GM12878 (cell line): ENCODE results near the gene NEU4. TPM values are rescaled to one million over a fixed set of nuclear protein-coding genes. Genes with fewer than 3 reads are reported as not detected.

Source experiments
- ATAC-seq: fragments of 200-7000 bp; cut with Tn5 transposase; 3 replicates; pipeline ENCODE4 v1.9.1; 2020; ENCODE audit warnings: mild to moderate bottlenecking, moderate library complexity
- BruUV-seq: library from RNA; stranded (reverse); fragments of 400-500 nt; replicated peaks from 2 replicates; lab custom pipeline; 2021; lab: Mats Ljungman, UMichigan
- CTCF ChIA-PET: fragments of 300-600 bp; sonication (Branson Sonifier 250); formaldehyde crosslinking; extraction: SDS; loops from one replicate; lab custom pipeline; 2021; ENCODE audit warnings: inconsistent platforms; lab: Yijun Ruan, JAX
- POLR2A ChIA-PET: fragments of 350-600 bp; formaldehyde crosslinking; extraction: SDS; loops from one replicate; lab custom pipeline; 2021; ENCODE audit warnings: inconsistent platforms; lab: Charles Lee
- RAD21 ChIA-PET: fragments of 300-600 bp; sonication (Branson Sonifier 250); formaldehyde crosslinking; loops from one replicate; lab custom pipeline; 2023; ENCODE audit warnings: antibody characterized with exemption; ENCODE audit not compliant: unreplicated experiment; lab: Charles Lee
- SMC1A ChIA-PET: fragments of 300-600 bp; sonication (Branson Sonifier 250); formaldehyde crosslinking; loops from one replicate; lab custom pipeline; 2023; ENCODE audit not compliant: unreplicated experiment, uncharacterized antibody; lab: Charles Lee
- DNase-seq: peaks from one replicate; pipeline ENCODE4 v3.0.0-alpha.2; 2011; ENCODE audit warnings: low read depth, low spot score
- FAIRE-seq: peaks from 3 replicates; lab custom pipeline; 2011; peaks lifted over from hg19 to GRCh38; lab: Jason Lieb, UNC
- H2AFZ ChIP-seq: 2 replicates; pipeline ENCODE4 v1.6.0; 2011; ENCODE audit warnings: low read depth, low read length, control low read depth; ENCODE audit not compliant: control insufficient read depth
- H3K27ac ChIP-seq: 2 replicates; pipeline ENCODE4 v1.5.1; 2011; ENCODE audit warnings: control low read depth; ENCODE audit not compliant: control insufficient read depth, insufficient read depth
- H3K27me3 ChIP-seq, 2 experiments: replicated peaks in 1 of 2; 2 replicates each; pipeline versions ENCODE4 v1.6.0 to v1.6.1; 2011; ENCODE audit warnings: low read length in 1 of 2; ENCODE audit not compliant: control insufficient read depth in 2 of 2, insufficient read depth in 2 of 2
- H3K36me3 ChIP-seq, 2 experiments: 2 replicates each; pipeline ENCODE4 v1.5.1; 2011; ENCODE audit warnings: low read length in 1 of 2; ENCODE audit not compliant: control insufficient read depth in 2 of 2, insufficient read depth in 2 of 2
- H3K4me1 ChIP-seq: 2 replicates; pipeline ENCODE4 v1.6.1; 2011; ENCODE audit warnings: mild to moderate bottlenecking, low read length, moderate library complexity, mixed read lengths; ENCODE audit not compliant: control insufficient read depth, insufficient read depth
- H3K4me2 ChIP-seq: 2 replicates; pipeline ENCODE4 v1.6.0; 2011; ENCODE audit warnings: control low read depth; ENCODE audit not compliant: control insufficient read depth, insufficient read depth
- H3K4me3 ChIP-seq: fragments of 200-600 bp; sonication (generic); 2 replicates; pipeline ENCODE4 v1.5.1; 2016
- H3K79me2 ChIP-seq: 2 replicates; pipeline ENCODE4 v1.6.0; 2011; ENCODE audit warnings: low read length; ENCODE audit not compliant: control insufficient read depth, insufficient read depth
- H3K9ac ChIP-seq: 2 replicates; pipeline ENCODE4 v1.8.0; 2011; ENCODE audit warnings: low read length, control low read depth, mixed read lengths; ENCODE audit not compliant: control insufficient read depth, insufficient read depth
- H3K9me3 ChIP-seq: replicated peaks from 3 replicates; pipeline ENCODE4 v1.5.1; 2011; ENCODE audit warnings: mild to moderate bottlenecking, low read length; ENCODE audit not compliant: control insufficient read depth, insufficient read depth
- H4K20me1 ChIP-seq: 2 replicates; pipeline ENCODE4 v1.6.0; 2011; ENCODE audit not compliant: control insufficient read depth, insufficient read depth
- ASH2L ChIP-seq: fragments of 300-600, 200-600 bp; sonication (generic); IDR thresholded peaks from 2 replicates; pipeline ENCODE4 v1.6.1; 2017; ENCODE audit warnings: low read depth, mild to moderate bottlenecking, borderline replicate concordance
- E2F8 ChIP-seq: fragments of 450-650 bp; IDR thresholded peaks from 2 replicates; pipeline ENCODE4 v1.6.1; 2018; ENCODE audit warnings: mild to moderate bottlenecking, low read depth, moderate library complexity; ENCODE audit not compliant: partially characterized antibody
- ETV6 ChIP-seq, 2 experiments: fragments of 450-650 bp in 1 of 2; IDR thresholded peaks in 1 of 2; conservative IDR thresholded peaks in 1 of 2; 2 replicates each; pipeline ENCODE4 v1.6.1; 2014; ENCODE audit warnings: antibody characterized with exemption in 1 of 2, borderline replicate concordance in 1 of 2, low read depth in 1 of 2, mild to moderate bottlenecking in 1 of 2, moderate library complexity in 1 of 2
- EZH2 ChIP-seq: IDR thresholded peaks from 2 replicates; pipeline ENCODE4 v1.6.1; 2012; ENCODE audit warnings: low read depth, mild to moderate bottlenecking, control low read depth, inconsistent platforms, low read length, borderline replicate concordance; ENCODE audit not compliant: control insufficient read depth
- FOXM1 ChIP-seq: IDR thresholded peaks from 2 replicates; pipeline ENCODE4 v1.6.1; 2012; ENCODE audit warnings: low read depth, mild to moderate bottlenecking, inconsistent platforms, low read length, moderate library complexity
- HSF1 ChIP-seq: fragments of 150-350 bp; IDR thresholded peaks from 2 replicates; pipeline ENCODE4 v1.6.1; 2014; ENCODE audit warnings: mild to moderate bottlenecking, low read depth, low read length
- NFIC ChIP-seq: IDR thresholded peaks from 2 replicates; pipeline ENCODE4 v1.6.1; 2012; ENCODE audit warnings: low read depth, mild to moderate bottlenecking, inconsistent platforms, low read length, moderate library complexity
- NKRF ChIP-seq: fragments of 450-650 bp; conservative IDR thresholded peaks from 2 replicates; pipeline ENCODE4 v1.6.1; 2017; ENCODE audit warnings: mild to moderate bottlenecking, moderate library complexity
- PAX8 ChIP-seq: fragments of 450-650 bp; IDR thresholded peaks from 2 replicates; pipeline ENCODE4 v1.6.1; 2017; ENCODE audit warnings: mild to moderate bottlenecking, moderate library complexity
- POLR2AphosphoS2 ChIP-seq: IDR thresholded peaks from 2 replicates; pipeline ENCODE4 v1.6.1; 2011; ENCODE audit warnings: low read depth, mild to moderate bottlenecking, low read length, improper control_type of control experiment, moderate library complexity
- RUNX3 ChIP-seq: IDR thresholded peaks from 2 replicates; pipeline ENCODE4 v1.6.1; 2012; ENCODE audit warnings: low read length, inconsistent platforms
- SUPT20H ChIP-seq: IDR thresholded peaks from 2 replicates; pipeline ENCODE4 v1.6.1; 2011; ENCODE audit warnings: low read depth, mild to moderate bottlenecking, low read length, moderate library complexity, borderline replicate concordance; ENCODE audit not compliant: control insufficient read depth
- TBL1XR1 ChIP-seq: IDR thresholded peaks from 2 replicates; pipeline ENCODE4 v1.6.1; 2012; ENCODE audit warnings: low read depth, low read length, improper control_type of control experiment
- USF2 ChIP-seq: IDR thresholded peaks from 2 replicates; pipeline ENCODE4 v1.6.1; 2011; ENCODE audit warnings: low read depth, low read length, improper control_type of control experiment, borderline replicate concordance
- YY1 ChIP-seq: IDR thresholded peaks from 2 replicates; pipeline ENCODE4 v1.6.1; 2011; ENCODE audit warnings: low read depth, mild to moderate bottlenecking, low read length
- ZNF622 ChIP-seq: fragments of 450-650 bp; IDR thresholded peaks from 2 replicates; pipeline ENCODE4 v1.6.1; 2017; ENCODE audit warnings: mild to moderate bottlenecking, inconsistent platforms
- ZSCAN29 ChIP-seq: fragments of 450-650 bp; IDR thresholded peaks from 2 replicates; pipeline ENCODE4 v1.6.1; 2017; ENCODE audit warnings: mild to moderate bottlenecking, moderate library complexity
- WGBS: methylation state at CpG from one replicate; pipeline ENCODE4 v1.1.6; 2016; ENCODE audit warnings: low lambda C conversion rate; ENCODE audit not compliant: insufficient replicate concordance, insufficient coverage; ENCODE audit errors: missing lambda C conversion rate; 5-methylcytosine and 5-hydroxymethylcytosine counted together
- in situ Hi-C: fragments of 300-500 bp; cut with MboI; formaldehyde crosslinking; loops from 9 replicates; pipeline ENCODE4 v1.14.3; 2018; ENCODE audit warnings: mixed read lengths
- intact Hi-C: fragments of 100-400 bp; cut with micrococcal nuclease; formaldehyde crosslinking; loops from one replicate; pipeline ENCODE4 v1.14.2; 2022; ENCODE audit not compliant: unreplicated experiment
- polyA plus RNA-seq, 11 experiments: library from polyadenylated mRNA; depleted of rRNA in 4 of 11; unstranded in 6 of 11; stranded (reverse) in 5 of 11; fragments of >200 nt; fragmentation: Nextera tagmentation in 4 of 11; fragmentation: Illumina TruSeq in 1 of 11; extraction: Ambion mirVana in 4 of 11; extraction: Trizol in 1 of 11; gene quantifications; 1 replicate in 1 of 11; 2 replicates in 10 of 11; pipeline versions ENCODE4 v1.2.1 to v1.2.3, GENCODE V29; 2011 to 2016; ENCODE audit warnings: inconsistent platforms in 2 of 11, missing spikeins in 2 of 11, low read depth in 1 of 11
- total RNA-seq, 4 experiments: library from RNA; depleted of rRNA in 3 of 4; stranded (reverse); fragments of >200 nt in 3 of 4; fragmentation: Illumina TruSeq in 1 of 4; extraction: Trizol in 1 of 4; gene quantifications; 2 replicates each; pipeline versions ENCODE4 v1.2.1 to v1.2.3, GENCODE V29; 2013 to 2021

Gene NEU4
- total and polyA plus RNA-seq, 10 of the 15 experiments (the other 5 are each of a cell fraction or from before 2014, with no cell fraction given): 0.01 to 0.28 (median 0.14) TPM; not detected in 5

GRCh38 chr2:241846406-241846805, 37.4 kb downstream of the NEU4 start:
- ChIA-PET POLR2A (no interaction called here), RAD21 (no interaction called here), SMC1A (no interaction called here), CTCF (no interaction called here)
- Histone ChIP-seq H3K9me3 (no peaks in the 10 kb centered on the region), H3K9ac (no peak overlapping the region), H3K79me2 (no peaks in the 10 kb centered on the region), H3K4me2 (no peak overlapping the region), H3K27ac (no peak overlapping the region), H2AFZ (no peak overlapping the region), H3K4me3 (no peak overlapping the region), H3K27me3 (no peaks in the 10 kb centered on the region; a peak in 1 of 4 replicates), H3K4me1 (peaks cover 23% of the 10 kb centered on the region), H4K20me1 (no peaks in the 10 kb centered on the region), H3K36me3 (no peaks in the 10 kb centered on the region)
- DNase-seq: no peak
- WGBS: 94% methylated on average over 16 of the region's 22 CpGs
- in situ Hi-C loops (no loop called here), intact Hi-C loops (loop anchor here (10.0 kb wide), 1 partner anchor 112 kb away; the partner anchor contains the start of gene D2HGDH)
- no TSS peak for BruUV-seq
- no peak for FAIRE-seq
- ATAC-seq: no peak
- no peak for TF ChIP-seq PAX8
- no peak for TF ChIP-seq YY1
- no peak for TF ChIP-seq ETV6 (conservative IDR thresholded peaks at IDR 0.05 in 1 of 2, IDR thresholded peaks at IDR 0.05 in 1 of 2; ENCODE audit: borderline replicate concordance in 1 of 2, low read depth in 1 of 2)
- no peak for TF ChIP-seq USF2
- no peak for TF ChIP-seq SUPT20H
- no peak for TF ChIP-seq ZSCAN29
- no peak for TF ChIP-seq RUNX3
- no peak for TF ChIP-seq NFIC
- no peak for TF ChIP-seq EZH2
- no peak for TF ChIP-seq HSF1
- TF ChIP-seq ASH2L: no peak
- no peak for TF ChIP-seq ZNF622
- no peak for TF ChIP-seq E2F8
- no peak for TF ChIP-seq NKRF
- no peak for TF ChIP-seq TBL1XR1
- no peak for TF ChIP-seq POLR2AphosphoS2
- no peak for TF ChIP-seq FOXM1
